A673 (cell line): ENCODE measurements around the gene ZNF358.

Experiments used
- CTCF ChIP-seq: fragments of 300-800, 200-600 bp; sonication (generic); conservative IDR thresholded peaks from 2 replicates; pipeline ENCODE4 v1.5.1; 2017; ENCODE audit warnings: low read depth, mild to moderate bottlenecking, antibody characterized with exemption, low read length, moderate library complexity, mixed read lengths
- EZH2 ChIP-seq: fragments of 200-600 bp; sonication (generic); IDR thresholded peaks from 2 replicates; pipeline ENCODE4 v1.6.1; 2017; ENCODE audit warnings: borderline replicate concordance, low read depth, mild to moderate bottlenecking, mixed read lengths, antibody characterized with exemption, low read length; ENCODE audit not compliant: poor library complexity, severe bottlenecking

GRCh38 chr19:7529246-7529600 lies 13.3 kb downstream of the ZNF358 start:
- no peak for TF ChIP-seq EZH2
- no peak for TF ChIP-seq CTCF
